Fibroblast of villous mesenchyme (primary cell): ENCODE data around the gene GSG1L. TPM values are rescaled to one million over a fixed set of nuclear protein-coding genes. Genes with fewer than 3 reads are reported as not detected.

ENCODE experiments used
- DNase-seq: peaks from one replicate; pipeline ENCODE4 v3.0.0-alpha.2; 2010; ENCODE audit warnings: low read depth
- H3K4me3 ChIP-seq: 2 replicates; pipeline ENCODE4 v1.5.1; 2011; ENCODE audit warnings: low read depth, mild to moderate bottlenecking, low read length
- total RNA-seq: library from RNA; depleted of rRNA; stranded (reverse); fragments of >200 nt; gene quantifications from 2 replicates; pipeline ENCODE4 v1.2.3, GENCODE V29; 2012
- TF ChIP-seq, protein P1 (sequence below): IDR thresholded peaks from 2 replicates; pipeline ENCODE4 v1.5.1; 2012; ENCODE audit warnings: low read depth, mild to moderate bottlenecking, low read length; ENCODE audit not compliant: insufficient read depth

Gene GSG1L
- total RNA-seq, 1 donor, result not detected

DNA sequence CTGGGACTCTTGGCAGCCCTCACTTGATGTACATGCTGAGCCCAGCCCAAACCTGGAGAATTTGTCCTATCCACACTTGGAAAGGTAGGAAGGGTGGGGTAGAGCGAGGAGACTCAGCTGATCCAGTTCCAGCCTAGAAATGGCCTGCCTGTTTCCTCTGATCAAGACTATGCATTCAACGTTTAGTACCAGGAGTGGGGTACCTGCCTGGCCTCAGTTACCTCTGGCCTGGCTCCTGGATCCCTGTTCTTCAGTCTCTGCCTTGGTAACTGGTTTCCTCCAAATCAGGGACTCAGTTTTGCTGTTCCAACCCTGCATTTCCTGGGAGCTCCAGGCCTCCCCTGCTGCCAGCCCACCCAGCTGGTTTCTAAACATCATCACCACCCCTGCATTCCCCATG lies 233.5 kb downstream of the GSG1L start:
- TF ChIP-seq, protein P1, sequence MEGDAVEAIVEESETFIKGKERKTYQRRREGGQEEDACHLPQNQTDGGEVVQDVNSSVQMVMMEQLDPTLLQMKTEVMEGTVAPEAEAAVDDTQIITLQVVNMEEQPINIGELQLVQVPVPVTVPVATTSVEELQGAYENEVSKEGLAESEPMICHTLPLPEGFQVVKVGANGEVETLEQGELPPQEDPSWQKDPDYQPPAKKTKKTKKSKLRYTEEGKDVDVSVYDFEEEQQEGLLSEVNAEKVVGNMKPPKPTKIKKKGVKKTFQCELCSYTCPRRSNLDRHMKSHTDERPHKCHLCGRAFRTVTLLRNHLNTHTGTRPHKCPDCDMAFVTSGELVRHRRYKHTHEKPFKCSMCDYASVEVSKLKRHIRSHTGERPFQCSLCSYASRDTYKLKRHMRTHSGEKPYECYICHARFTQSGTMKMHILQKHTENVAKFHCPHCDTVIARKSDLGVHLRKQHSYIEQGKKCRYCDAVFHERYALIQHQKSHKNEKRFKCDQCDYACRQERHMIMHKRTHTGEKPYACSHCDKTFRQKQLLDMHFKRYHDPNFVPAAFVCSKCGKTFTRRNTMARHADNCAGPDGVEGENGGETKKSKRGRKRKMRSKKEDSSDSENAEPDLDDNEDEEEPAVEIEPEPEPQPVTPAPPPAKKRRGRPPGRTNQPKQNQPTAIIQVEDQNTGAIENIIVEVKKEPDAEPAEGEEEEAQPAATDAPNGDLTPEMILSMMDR, result no peak
- H3K4me3 ChIP-seq, result no peak overlapping the region
- DNase-seq, result no peak

DNA sequence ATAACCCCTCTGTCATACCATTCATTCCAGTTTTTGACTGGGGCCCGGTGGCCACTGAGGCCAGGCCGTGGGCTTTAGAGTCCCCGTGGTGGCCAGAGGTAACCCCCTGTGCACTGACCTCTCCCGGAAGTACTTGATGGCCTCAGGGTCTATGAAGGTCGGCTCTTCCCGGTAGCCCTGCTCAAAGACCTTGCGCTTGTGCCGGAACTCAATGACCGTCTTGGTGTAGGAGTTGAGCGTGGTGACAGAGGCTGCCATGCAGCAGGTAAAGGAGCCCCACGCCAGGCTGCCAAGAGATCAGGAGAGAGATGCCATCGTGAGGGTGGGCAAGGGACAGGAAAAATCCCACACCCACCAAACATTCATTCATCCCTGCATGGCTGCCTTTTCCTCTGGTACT lies 234.8 kb downstream of the GSG1L start:
- no peak for DNase-seq
- TF ChIP-seq, protein P1, result no peak
- no peak overlapping the region for H3K4me3 ChIP-seq

GRCh38 chr16:27827765-27828164 lies 235.7 kb downstream of the GSG1L start:
- TF ChIP-seq, protein P1, result no peak
- DNase-seq, result no peak
- no peak overlapping the region for H3K4me3 ChIP-seq

DNA sequence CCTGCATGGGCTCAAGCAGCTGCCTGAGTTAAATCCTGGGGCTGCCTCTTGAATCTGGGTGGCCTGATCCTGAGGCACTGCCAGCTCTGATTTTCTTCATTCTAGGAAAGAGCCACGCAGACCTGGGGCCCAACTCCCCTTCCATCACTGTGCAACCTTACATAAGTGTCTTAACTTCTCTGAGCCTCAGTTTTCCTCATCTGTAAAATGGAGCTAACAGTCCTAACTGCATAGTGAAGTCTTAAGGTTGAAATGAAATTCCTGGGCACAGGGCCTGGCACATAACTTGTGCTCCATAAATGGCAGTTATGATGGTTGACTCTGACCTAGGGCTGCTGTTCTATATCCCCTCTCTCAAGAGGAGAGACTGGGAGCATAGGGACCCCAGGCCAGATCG lies 236.6 kb downstream of the GSG1L start:
- TF ChIP-seq, protein P1, result no peak
- DNase-seq, result no peak
- H3K4me3 ChIP-seq, result no peak overlapping the region

DNA sequence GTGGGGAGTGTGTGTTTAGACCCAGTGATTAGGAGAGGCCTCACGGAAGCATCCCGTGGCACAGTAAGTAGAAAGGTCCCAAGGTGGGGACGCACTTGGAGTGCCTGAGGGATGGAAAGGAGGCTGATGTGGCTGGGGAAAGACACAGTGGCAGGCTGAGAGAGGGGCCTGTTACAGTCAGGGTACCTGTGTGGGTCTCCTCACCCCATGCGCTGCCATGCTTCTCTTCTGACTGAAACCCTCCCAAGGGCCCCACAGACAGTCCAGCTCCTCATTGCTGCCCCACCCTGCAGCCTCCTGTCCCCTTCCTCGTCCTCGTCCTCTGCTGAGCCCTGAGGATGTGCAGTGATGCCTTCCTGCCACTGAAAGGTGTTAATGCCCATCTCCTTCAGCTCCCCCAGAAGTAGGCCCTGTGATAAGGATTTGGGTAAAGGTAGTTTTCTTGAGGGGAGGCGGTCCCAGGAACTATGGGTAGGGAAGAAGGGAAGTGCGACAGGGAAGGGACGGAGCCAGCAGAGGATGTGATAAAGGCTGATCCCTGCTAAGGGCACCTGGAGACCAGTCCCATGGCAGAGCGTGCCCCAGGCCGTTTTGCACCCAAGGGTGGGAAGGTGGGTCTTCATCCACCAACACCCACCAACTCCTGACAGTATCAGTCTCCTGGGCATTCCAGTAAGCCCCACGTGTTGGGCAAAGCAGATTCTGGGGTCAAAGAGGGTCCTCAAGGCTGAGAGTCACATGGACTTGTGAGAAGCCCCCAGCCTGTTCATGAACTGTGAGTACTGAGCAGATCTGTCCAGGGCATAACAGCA lies 237.2 kb downstream of the GSG1L start:
- H3K4me3 ChIP-seq, result no peak overlapping the region
- TF ChIP-seq, protein P1, result no peak
- no peak for DNase-seq

DNA sequence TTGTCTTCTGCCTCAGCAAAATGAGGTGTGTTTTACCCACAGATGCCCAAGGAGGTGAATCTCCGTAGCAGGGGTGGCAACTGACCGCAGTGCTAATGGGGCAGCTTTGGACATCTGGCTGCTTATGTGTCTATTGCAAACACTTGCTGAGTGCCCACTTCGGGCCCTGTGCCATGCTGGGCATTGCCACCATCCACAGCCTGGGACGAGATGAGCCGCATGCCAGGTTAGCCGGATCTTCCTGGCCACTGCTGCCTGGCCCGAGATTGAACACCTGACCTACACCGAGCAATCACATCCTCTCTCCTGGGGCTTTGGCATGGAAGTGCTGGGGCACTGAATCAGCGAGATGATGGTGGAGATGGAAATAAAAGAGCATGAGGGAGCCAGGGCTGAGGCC lies 238.7 kb downstream of the GSG1L start:
- DNase-seq, result no peak
- H3K4me3 ChIP-seq, result no peak overlapping the region
- TF ChIP-seq, protein P1, result no peak

DNA sequence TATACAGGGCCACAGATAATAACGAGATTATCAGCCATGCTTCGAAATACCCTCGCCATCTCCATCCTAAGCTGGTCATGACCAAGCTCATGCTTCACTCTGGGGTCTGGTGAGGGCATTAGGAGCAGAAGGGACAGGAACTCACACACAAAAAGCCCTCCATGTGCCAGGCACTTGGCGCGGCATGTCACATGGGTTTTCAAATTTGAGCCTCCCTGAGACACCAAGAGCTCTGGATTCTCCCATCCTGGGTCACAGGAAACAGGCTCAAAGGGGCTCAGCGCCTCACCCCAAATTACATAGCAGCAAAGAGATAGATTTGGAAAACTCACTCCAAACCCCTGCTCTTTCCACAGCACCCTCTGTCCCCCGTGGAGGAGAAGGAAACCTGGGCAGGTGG lies 239.5 kb downstream of the GSG1L start:
- H3K4me3 ChIP-seq, result no peak overlapping the region
- DNase-seq, result no peak
- TF ChIP-seq, protein P1, result no peak
